GM04503 (cell line): ENCODE results near the gene RBM14.
"Not testable (repeated sequence)": the region's sequence is repeated elsewhere in the genome, so short reads cannot be mapped to it uniquely, and the experiment has no call there.

Experiments used
- DNase-seq: peaks from one replicate; pipeline ENCODE4 v3.0.0-alpha.2; 2012; ENCODE audit warnings: low read depth

RBM14 gene, protein sequence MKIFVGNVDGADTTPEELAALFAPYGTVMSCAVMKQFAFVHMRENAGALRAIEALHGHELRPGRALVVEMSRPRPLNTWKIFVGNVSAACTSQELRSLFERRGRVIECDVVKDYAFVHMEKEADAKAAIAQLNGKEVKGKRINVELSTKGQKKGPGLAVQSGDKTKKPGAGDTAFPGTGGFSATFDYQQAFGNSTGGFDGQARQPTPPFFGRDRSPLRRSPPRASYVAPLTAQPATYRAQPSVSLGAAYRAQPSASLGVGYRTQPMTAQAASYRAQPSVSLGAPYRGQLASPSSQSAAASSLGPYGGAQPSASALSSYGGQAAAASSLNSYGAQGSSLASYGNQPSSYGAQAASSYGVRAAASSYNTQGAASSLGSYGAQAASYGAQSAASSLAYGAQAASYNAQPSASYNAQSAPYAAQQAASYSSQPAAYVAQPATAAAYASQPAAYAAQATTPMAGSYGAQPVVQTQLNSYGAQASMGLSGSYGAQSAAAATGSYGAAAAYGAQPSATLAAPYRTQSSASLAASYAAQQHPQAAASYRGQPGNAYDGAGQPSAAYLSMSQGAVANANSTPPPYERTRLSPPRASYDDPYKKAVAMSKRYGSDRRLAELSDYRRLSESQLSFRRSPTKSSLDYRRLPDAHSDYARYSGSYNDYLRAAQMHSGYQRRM

DNA sequence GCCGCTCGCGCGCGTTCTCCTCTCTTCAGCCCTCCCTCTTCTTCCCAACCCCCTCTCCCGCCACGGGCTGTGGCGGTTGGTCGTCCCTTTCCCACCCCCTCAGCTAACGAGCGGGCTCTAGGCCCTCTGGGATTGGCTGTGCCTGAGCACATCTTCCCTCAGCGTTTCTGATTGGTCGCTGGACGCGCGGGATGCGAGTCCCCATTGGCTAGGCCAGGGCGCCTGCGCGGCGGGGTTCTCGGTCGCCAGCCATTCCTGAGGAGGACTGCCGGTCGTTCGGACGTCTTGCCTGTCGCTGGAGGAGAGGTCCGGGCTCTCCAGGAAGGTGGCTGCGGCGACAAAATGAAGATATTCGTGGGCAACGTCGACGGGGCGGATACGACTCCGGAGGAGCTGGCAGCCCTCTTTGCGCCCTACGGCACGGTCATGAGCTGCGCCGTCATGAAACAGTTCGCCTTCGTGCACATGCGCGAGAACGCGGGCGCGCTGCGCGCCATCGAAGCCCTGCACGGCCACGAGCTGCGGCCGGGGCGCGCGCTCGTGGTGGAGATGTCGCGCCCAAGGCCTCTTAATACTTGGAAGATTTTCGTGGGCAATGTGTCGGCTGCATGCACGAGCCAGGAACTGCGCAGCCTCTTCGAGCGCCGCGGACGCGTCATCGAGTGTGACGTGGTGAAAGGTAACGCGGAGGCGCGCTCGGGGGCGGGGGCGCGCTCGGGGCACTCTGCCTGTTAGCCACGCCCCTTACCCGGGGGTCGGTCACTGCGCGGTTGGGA lies at the start of gene RBM14:
RBM14 (plus strand) TSS at position 252 of the 776 bp plus-strand sequence; CDS start at position 343, 91 bp downstream.
- DNase-seq = peak; percentile 94

DNA sequence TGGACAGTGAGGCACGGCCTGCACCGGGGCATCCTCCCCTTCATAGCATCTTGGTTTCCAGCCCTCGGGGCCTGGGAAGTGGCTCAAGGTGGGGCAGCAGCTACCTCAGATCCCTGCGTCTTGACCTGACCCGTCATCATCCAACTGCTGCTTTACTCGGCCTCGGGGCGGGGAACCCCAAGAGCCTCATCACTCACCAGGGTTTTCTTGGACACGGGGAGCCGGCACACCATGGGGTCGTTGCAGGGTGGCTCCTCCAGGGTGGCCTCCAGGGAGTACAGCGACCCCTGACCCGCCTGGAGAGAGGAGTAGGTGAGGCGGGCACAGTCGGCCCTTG lies 48.7 kb upstream of the RBM14 start:
- DNase-seq = no peak

DNA sequence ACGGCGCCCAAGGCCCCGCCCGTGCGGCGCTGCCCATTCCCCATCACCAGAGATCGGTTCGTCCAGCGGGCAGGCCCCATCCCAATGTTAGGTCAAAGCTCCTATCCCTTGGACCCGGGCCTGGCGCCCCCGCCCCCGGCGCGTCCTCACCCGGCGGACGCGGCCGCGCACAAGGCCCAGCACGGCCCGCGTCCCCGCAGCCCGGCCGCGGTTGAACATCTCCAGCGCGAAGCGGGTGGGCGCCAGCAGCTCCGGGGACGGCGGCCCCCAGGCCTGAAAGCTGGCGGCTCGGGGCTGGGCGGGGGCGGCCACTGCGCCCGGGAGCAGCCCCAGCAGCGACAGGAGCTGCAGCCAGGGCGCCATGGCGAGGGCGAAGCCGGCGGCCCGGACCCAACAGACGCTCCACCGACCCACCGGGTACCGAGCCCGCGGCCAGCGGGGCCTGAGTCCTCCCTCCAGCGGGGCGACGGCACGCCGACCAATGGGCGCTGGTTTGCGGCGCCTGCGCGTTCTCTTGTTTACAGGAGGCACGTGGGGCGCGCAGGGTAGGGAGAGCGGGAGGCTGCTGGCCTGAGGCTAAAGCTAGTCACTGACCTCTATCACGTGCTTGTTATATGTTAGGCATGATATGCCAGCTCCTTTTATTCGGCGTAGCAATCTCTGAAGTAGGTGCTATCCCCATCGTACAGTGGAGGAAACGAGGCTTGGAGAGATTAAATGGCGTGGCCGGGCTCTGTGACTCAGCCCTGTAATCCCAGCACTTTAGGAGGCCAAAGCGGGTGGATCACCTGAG lies 48.1 kb upstream of the RBM14 start, which contains the start of gene CTSF:
CTSF (minus strand) TSS at position 483 of the 793 bp plus-strand sequence; CDS start at position 363, 120 bp downstream.
- no peak for DNase-seq

DNA sequence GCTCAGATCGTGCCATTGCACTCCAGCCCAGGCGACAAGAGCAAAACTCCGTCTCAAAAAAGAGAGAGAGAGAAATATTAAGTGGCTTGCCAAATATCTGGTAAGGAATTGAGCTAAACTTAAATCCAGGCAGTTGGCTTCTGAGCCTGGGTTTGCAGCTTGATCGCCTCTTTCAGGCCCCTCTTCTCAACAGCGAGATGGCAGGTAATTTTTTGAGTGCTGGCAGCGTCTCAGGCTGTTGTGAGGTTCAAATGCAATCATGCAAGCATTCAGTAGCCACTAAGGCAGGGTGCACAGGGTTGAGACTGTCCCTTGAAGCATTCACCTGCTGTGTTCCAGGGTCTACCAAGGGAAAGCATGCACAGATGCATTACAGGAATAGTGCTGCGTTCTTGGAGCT lies 47.4 kb upstream of the RBM14 start:
- DNase-seq = no peak

DNA sequence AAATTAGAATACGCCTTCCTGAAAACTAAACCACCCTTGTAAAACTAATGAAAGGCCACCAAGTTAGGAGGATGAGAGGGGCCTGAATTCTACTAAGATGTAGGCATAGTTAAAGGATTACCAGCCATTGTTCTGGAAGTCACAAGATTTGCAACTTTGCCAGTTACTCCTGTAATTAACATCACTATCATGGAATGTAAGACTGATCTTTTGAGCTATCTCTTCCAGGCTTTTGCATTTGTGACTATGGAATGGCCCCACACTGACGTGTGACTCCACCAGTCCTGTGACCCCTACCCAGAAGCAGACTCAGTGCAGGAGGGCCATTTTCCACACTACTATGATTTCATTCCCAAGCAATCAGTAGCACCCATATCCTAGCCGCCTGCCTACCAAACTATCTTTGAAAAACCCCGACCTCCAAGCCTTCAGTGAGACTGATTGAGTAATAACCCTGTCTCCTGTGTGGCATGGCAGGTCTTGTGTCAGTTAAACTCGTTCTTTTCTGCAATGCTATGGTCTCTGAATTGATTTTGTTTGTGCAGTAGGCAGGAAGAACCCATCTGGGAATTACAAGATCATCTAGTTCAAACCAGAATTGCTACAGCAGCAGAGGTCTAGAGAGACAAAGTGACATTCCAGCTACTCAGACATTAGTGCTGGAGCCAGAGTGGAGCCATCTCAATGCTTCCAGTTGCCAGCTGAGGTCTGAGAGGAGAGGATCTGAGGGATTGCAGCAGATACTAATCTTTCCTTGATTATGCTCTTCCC lies 46.2 kb upstream of the RBM14 start:
- DNase-seq = no peak

DNA sequence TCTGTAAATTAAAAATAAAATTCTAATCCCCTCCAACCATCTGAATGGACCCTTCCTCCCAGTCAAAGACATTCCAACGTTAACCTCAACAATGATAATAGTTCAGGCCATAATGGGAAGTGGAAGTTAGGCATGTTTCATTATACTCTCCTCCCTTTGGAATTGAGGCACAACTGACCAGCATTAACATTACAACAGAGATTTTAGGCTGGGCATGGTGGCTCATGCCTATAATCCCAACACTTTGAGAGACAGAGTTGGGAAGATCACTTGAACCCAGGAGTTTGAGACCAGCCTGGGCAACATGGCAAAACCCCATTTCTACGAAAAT lies 45.6 kb upstream of the RBM14 start:
- DNase-seq = no peak

DNA sequence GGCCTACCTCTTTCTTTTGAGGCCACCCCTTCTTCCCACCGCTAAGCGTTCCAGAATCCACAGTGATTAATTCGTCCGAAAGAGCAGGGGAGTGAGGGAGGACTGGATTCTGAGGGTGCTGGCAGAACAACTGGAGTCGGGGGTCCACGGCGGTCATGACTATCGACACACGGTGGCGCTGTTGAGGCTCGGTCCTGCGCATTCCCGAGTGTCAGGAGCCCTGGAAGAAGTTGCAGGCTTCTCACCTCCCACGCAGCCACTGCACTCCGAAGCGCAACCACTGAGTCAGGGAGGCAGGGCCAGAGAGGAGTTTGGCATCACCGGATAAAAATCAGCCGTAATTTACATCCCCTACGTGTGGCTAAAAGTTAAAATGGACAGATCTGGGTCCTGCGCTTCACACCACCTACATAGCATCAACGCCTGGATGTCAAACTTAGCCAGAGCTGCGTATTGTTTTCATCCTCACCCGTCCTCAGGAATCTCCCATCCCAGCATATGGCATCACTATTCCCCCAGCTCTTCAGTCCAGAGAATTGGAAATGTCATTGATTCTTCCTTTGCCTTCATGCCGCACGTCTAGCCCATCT lies 37.3 kb upstream of the RBM14 start:
- DNase-seq = no peak

DNA sequence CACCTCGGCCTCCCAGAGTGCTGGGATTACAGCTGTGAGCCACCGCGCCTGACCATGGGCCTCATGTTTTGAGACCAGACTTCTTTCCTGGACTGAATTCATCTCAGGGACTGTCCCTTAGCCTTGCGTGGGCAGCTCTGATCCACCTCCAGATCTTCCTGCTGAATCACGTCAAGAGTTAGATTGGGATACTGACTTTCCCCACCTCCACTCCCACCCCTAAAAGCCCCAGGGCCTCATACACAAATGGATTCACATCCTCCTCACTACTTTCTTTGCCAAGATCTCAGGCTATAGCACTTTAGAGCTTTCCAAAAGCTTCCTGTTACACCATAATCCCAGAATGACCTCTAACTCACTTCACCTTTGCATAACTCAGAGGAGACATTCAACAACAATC lies 35.6 kb upstream of the RBM14 start:
- no peak for DNase-seq

DNA sequence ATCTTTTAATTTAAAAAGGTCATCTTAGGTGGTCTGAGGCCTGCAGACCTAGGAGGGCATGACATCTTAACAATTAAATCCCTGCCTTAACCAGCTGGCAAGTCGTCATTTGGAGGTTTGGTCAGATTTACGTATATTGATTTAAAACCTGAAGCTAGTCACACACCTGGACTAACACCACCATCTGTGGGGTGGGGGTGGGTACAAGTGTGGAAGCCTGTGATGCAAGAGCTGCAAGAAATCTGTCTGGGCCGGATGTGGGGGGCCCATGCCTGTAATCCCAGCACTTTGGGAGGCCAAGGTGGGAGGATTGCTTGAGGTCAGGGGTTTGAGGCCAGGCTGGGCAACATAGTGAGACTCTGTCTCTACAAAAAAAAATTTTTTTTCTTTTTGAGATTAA lies 35.2 kb upstream of the RBM14 start:
- no peak for DNase-seq

DNA sequence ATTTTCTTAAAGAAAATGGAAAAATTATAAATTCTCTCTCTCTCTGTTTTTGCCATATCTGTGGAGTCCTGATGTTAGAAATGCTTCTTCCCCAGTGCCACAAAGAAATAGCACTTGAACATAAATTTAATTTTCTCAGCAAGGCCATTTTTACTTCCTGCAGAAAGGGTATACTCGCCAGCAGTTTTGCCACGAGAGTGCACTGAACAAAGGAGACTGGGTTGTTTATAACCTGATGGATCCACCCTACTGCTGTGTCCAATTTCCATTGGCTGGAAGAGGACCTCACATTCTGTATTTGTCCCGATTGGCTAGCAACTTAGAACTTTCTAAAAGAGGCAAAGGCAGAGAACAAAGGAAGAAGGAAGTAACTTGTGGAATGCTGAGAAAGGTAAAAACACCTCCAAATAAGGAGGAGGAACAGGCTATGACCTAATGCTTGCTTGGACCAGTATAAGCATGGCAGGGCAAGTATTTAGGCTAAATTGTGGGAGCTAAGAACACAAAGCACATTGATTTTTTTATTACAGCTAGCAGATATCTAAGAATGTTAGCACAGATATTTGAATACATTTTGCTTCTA lies 33.8 kb upstream of the RBM14 start:
- not testable (repeated sequence) for DNase-seq

DNA sequence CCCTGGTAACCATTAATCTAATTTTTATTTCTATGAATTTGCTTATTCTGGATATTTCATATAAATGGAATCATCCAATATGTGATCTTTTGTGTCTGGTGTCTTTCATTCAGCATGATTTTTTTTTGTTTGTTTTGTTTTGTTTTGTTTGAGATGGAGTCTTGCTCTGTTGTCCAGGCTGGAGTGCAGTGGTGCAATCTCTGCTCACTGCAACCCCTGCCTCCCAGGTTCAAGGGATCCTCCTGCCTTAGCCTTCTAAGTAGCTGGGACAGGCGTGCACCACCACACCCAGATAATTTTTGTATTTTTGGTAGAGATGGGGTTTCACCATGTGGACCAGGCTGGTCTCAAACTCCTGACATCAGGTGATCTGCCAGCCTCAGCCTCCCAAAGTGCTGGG lies 31.0 kb upstream of the RBM14 start:
- not testable (repeated sequence) for DNase-seq

DNA sequence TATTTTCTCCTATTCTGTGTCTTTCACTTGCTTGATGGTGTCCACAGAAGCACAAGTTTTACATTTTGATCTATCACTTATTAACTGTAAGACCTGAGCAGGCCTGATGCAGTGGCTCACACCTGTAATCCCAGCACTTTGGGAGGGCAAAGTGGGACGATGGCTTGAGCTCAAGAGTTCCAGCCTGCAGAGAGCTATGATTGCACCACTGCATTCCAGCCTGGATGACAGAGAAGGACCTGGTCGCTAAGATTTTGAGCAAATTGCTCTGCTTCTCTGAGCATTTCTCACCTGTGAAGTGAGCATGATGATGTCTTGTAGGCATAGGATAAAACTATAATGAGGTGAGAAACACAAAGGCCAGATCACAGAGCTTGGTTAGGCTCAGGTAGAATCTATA lies 30.3 kb upstream of the RBM14 start:
- no peak for DNase-seq

DNA sequence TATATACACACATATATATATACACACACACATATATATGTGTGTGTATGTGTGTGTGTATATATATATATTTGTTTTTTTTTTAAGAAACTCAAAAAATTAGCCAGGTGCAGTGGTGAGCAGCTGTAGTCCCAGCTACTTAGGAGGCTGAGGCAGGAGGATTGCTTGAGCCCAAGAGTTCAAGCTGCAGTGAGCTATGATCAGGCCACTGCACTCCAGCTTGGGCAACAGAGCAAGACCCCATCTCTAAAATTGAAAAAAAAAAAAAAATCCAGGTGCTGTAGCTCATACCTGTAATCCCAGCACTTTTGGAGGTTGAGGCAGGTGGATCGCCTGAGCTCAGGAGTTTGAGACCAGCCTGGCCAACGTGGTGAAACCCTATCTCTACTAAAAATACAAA lies 27.1 kb upstream of the RBM14 start:
- DNase-seq = not testable (repeated sequence)

DNA sequence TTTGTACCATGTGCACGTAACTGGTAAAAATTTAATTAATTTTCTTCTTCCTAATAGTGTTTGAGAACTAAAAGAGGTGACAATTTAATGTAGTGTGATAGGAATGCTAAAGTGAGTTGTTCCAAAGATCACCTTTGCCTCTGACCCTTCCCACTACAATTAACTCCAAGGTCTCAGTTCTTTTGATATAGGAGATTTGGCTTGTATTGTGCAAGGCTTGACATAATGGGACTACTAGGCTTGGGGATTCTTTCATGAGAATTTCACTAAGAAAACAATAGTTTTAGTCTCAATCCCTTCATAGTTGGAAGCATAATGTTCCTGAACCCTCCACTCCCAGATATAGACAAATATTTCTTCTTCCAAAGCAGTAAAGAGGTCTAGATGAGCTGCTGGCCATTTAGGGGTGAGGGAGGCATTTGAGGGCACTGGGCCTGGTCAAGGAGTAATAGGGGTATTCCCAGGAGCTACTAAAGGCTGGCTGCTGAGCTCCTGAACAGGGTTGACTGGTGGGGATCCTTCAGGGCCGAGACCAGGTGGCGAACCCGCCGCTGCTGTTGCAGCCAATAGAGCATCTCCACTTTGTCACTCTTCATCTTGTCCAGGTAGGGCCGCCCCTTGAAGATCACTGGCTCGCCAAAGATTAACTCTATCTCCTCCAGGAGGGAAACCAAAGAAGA lies 26.3 kb upstream of the RBM14 start:
- no peak for DNase-seq

DNA sequence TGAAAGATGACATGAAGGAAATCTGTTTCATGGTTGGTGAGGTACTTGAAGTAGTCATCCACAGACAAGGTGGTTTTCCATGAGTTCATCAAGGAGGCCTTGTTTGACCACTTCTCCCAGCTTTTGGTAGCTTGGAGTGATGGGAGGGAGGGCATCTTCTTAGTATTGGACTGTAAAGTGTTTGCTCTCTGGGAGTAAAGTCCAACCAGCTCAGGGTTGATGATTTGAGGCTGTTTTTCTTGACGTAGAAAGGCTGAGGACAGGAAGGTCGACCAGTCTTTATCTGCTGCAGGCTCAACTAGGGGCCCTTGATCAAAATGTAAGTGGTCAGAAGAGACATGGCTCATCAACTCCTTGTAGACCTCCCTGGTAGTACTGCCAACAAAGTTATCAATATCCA lies 25.3 kb upstream of the RBM14 start:
- no peak for DNase-seq

DNA sequence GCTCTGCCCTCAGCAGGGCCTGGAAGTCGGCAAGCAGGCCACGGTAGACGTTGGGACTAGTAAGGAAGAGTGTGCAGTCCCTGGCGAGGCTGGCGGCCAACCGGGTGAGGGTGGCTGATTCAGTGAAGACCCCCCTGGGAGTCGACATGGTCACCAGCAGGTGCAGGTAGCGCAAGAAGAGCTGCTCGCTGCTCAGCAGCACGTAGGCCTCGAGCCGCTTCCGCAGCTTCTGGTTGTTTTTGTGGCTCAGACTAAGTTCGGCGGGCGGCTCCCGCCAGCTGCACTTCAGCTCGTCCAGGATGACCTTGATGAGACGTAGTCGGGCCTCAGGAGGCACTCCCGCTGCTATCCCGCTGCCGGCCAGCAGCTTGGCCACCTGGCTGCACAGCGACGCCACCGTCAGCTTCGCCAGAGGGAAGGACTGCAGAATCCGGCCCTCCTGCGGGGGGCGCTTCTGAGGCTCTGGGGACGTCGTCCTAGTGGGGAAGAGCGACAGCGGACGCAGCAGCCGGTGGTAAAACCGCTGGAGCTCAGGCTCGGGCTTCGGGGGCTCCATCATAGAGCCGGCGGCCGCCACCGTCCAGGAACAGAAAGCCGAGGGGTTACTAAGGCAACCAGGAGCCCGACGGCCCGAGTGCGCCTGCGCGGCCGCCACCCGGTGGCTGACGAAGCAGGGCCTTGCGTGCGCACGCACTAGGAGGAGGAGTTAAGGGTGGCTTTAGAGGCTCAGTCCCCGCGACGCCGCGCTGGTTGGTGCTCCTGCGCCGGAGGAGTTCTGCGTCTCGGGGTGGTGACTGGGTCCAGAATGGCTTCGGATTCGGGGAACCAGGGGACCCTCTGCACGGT lies 23.8 kb upstream of the RBM14 start, which contains the start of the genes CCDC87 and CCS:
CCDC87 (minus strand) TSS at position 607 of the 846 bp plus-strand sequence; CDS start at position 559, 48 bp downstream.
CCS (plus strand) TSS at position 729 of the 846 bp plus-strand sequence; CDS start at position 806, 77 bp downstream.
- peak; percentile 57 for DNase-seq

DNA sequence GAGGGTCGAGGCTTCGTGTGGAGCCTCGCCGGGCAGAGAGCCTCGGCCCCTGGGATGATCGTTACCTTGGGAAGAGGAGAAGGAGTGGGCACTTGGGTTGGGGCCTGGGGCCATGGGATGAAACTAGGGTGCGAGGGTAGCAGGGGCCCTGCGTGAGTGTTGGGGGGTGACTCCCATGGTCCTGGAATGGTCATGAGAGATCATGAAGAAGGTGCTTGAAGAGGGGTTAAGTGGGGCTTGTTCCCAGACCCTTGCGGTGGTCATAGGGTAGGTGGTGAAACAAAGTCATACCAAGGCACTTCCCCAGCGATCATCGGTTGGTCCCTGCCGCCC lies 23.2 kb upstream of the RBM14 start:
- no peak for DNase-seq

DNA sequence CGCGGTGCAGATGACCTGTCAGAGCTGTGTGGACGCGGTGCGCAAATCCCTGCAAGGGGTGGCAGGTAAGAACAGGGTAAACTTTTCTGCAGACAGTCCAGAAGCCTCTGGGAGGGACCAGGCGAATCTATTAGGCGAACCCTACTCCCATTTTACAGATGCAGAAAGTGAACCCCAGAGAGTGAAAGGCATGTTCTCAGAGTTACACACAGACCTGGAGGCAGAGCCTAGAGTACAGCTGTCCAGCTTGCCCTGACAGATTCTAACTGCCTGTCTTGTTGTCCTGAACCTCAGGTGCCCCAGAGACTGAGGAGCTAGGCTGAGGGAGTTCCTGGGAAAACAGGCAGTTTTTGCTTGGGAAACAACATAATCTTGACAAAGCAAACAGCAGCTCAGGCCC lies 22.8 kb upstream of the RBM14 start:
- DNase-seq = no peak
